Activated CD4-positive, CD25-positive, alpha-beta regulatory T cell treated with anti-CD3 and anti-CD28 coated beads, Interleukin-2, amount 50 U/mL, for 16 hours (primary cell): ENCODE measurements around the gene PPP1R12B.
"Not testable (repeated sequence)": the region's sequence is repeated elsewhere in the genome, so short reads cannot be mapped to it uniquely, and the experiment has no call there.

Source experiments
- DNase-seq: peaks from one replicate; pipeline ENCODE4 v3.0.0-alpha.2; 2020; ENCODE audit warnings: low read depth, low spot score

The PPP1R12B gene

DNA sequence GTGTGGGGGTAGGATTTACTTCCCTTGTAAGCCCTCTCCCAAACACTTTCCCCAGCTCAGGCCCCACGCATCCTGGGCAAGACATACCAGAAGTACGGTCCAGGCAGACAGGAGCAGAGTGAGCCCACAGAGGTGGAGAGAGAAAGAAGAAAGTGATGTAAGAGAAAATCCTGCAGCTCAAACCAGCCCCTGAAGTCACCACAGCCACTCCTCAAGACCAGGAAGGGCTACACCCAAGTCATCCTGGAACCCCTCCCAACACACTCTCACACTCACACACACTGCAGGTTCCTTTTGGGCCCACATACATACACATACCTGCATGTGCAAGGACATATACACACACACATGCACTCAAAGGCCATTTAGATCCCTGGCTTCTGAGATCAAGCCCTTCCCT is 254.9 kb downstream of the PPP1R12B start:
- DNase-seq = no peak

DNA sequence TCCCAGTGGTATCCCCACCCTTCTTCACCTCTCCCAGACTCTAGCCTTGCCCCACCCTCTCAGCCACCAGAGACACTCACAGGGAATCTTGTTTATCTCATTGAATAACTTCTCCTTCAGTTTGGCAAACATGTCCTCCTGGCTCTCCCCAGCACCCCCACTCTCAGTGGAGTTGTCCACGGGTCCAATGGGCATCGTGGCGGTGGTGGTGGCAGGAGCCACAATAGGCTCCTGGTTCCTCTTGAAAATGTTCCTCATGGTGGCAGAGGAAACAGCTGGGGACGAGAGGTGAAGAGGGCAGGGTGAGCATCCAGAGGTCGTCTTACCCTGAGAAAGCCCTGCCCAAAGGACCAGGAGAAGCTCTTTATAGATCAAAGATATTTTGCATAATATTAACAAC is 257.0 kb downstream of the PPP1R12B start:
- DNase-seq = no peak

DNA sequence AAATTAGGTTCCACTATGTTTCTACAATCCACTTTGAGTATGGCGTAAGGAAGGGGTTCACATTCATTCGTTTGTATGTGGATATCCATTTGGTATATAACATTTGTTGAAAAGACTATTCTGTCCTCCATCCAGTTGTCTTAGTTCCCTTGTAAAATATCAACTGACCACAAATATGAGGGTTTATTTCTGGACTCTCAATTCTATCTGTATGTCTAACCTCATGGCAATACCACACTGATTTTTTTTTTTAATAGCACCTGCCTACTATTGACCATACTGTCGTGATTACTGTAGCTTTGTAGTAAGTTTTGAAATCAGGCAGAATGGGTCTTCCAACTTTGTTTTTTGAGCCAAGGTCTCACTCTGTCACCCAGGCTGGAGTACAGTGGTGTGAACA is 263.5 kb downstream of the PPP1R12B start:
- not testable (repeated sequence) for DNase-seq

DNA sequence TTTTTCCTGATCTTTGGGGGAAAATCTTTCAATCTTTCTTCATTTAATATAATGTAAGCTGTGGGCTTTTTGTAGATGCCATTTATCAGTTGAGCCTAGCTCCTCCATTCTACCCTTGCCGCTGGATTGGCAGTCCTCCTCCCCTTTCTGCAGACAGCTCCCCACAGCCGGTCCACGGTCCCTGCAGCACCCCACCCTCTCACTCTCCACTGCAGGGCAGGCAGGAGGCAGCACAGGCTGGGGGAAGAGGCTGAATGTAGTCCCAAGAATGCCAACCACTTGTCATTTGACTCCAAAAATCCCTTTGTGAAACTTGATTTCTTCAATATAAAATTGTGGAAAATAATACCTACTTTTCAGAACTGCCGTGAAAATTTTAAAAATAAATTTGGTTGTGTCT is 265.1 kb downstream of the PPP1R12B start:
- no peak for DNase-seq

DNA sequence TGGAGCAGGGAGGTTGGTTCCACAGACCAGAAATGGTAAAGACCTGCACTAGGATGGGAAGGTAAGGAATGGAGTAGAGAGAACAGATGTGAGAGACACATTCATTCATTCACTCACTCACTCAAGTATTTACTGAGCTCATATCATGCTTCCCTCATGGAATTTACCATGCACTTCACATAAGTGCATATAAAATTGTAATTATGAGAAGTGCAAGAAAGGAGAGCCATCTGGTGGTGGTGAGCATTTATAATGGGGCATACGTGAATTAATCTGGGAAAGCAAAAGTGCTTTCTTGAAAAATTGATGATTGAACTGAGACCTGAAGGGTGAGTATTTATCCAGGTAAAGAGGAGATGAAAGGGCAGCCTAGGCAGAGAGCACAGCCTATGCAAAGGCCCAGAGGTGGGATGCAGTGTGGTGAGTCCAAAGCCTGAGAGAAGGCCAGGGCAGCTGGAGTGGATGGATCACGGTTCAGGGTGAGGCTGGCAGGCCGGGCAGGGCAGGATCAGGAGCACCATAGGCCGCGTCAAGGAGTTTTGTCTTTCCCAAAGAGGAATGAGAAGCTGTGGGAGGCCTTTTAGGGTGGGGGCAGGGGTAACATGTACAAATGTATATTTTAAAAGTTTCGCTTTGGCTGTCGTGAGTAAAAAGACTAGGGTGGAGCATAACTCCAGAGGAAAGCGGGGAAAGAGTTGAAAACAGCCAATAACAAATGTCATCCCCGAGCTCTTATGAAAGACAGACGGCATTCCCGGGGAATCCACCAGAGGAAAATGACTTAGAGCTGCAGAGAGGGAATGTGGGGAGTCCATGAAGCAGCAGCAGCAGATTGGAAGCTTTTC is 266.1 kb downstream of the PPP1R12B start:
- not testable (repeated sequence) for DNase-seq

DNA sequence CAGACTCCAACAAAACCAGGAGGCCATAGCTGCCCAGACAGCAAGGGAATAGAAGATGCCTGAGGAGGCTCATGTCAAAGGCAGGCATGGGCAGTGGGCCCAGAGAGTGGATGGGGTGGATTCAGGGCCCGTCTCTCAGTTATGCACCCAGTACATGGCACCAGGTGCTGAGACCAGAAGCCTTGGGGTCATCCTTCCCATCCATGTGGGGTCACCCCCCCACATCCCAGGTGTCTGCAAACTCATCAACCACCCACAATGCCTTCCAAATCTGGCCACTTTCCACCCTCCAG is 266.7 kb downstream of the PPP1R12B start:
- DNase-seq = not testable (repeated sequence)

GRCh38 chr1:202615501-202616354 is 267.2 kb downstream of the PPP1R12B start:
- no peak for DNase-seq

DNA sequence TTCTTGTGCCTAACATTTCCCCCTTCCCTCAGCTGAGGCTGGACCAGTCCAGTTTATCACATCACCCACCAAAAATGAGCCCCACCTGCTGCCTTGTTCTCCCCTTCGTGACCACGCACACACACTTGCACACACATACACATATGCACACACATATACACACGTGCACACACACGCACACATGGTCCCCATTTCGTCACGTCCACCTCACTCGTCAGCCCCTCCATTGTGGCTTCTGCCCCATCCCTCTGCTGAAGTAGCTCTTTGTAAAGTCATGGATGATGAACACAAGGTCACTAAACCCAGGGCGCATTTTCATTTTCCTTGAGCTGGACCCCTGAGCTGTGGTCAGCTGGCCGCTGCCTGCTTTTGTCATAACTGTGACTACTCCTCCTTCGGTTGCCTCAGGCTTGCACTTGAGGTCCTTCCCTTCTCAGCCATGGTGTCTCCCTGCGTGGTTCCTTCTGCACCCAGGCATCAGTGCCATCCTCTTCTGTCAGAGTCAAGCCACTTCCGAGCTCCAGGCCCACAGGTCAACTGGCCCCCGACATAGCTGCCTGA is 267.9 kb downstream of the PPP1R12B start:
- no peak for DNase-seq

- DNase-seq = not testable (repeated sequence)
Measured at GRCh38 chr1:202619012-202619411, 270.5 kb downstream of the PPP1R12B start.

- no peak for DNase-seq
Measured at GRCh38 chr1:202619505-202619904, 271.0 kb downstream of the PPP1R12B start.

- not testable (repeated sequence) for DNase-seq
Measured at GRCh38 chr1:202620036-202620435, 271.5 kb downstream of the PPP1R12B start.

DNA sequence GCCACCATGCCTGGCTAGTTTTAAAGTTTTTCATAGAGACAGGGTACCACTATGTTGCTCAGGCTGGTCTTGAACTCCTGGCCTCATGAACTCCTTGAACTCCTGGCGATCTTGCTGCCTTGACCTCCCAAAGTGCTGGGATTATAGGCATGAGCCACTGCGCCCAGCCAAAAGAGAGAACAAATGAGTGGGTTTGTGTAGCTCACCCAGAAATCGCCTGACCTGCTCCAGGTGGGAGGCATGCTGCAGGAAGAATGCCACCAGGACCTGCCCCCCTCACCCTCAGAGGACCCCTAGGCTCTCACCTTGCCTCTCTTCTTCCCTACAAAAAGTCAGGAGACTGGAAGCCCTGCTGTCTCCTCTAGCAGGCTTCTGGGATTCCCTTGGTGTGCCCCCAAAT is 272.9 kb downstream of the PPP1R12B start:
- no peak for DNase-seq

- no peak for DNase-seq
Measured at GRCh38 chr1:202622388-202622787, 273.9 kb downstream of the PPP1R12B start.

DNA sequence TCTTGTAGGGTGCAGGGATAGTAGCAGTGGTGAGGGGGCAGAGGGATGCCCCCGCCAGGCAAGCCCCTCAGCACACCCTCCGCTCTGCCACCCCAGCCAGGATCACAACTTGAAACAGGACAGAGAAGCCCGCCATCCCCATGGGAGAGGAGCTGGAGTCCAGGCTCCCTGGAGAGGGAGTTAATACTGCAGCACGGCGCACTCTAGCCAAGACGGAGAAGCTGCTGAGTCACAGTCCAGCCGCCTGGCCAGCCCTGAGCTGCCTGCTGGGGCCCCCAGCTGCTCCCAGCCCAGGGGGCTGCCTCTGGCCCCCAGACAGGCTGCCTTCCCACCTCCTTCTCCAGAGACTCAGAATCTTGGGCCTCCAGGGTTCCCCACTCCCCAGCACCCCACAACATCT is 274.6 kb downstream of the PPP1R12B start:
- no peak for DNase-seq

DNA sequence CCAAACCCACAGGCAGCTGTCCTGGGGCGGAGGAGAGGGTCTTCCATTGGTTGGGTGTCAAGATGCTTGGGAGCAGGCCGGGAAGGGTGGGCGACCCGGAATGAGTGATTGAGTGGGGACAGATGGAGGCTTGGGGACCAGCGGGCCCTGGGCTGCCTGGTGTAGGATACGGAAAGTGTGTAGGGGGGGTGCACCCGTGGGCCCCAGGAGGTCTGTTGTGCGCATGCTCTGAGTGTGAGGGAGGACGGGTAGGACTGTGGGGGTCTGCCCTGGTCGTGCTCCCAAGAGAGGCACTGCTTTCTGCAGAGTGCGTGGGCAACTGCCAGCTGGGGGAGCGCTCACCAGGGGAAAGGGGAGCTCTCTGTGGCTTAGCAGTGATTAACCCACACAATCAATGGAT is 275.0 kb downstream of the PPP1R12B start:
- not testable (repeated sequence) for DNase-seq

GRCh38 chr1:202624088-202624780 is 275.7 kb downstream of the PPP1R12B start:
- DNase-seq = no peak

- no peak for DNase-seq
Measured at GRCh38 chr1:202624781-202625108, 276.2 kb downstream of the PPP1R12B start.

DNA sequence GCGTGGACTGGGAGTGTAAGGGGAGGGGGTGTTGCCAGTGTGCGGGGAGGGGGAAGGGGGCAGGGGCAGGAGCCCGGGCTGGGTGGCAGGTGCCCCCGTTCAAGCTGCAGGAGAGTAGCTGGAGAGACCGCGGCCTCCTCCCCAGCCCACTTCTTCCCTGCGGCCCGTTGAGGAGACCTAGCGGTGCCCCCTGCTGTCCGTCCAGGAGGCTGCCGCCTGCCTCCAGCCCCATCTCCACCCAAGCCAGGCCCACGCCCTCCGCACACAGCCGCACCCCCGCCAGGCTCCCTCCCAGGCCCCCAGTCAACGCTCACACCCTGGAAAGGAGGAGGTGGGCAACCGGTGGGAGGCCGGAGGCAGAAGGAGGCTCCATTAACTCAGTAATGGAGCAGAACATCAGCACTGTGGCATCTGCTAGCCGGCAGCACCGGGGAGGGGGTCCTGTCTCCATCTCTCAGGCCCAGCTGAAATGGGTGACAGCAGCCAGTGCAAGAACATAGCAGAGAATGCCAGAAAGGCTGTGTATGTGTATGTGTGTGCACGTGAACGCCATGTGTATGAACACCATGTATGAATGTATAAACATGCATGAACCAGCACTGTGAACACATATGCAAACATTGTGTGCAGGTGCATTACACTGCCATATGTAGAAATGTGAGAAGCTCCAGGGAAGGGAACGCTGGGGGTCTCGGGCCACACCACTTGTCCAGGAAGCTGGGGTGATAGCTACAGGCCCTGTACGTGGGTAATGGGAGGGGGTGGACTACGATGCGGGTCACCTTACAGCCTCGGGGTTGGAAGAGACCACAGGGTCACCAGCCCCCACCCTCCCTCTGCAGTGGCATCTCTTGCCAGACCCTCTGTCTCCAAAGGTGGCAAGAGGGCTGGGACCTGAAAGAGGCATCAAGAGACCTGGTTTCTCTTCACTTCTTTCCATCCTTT is 277.2 kb downstream of the PPP1R12B start:
- DNase-seq = no peak

DNA sequence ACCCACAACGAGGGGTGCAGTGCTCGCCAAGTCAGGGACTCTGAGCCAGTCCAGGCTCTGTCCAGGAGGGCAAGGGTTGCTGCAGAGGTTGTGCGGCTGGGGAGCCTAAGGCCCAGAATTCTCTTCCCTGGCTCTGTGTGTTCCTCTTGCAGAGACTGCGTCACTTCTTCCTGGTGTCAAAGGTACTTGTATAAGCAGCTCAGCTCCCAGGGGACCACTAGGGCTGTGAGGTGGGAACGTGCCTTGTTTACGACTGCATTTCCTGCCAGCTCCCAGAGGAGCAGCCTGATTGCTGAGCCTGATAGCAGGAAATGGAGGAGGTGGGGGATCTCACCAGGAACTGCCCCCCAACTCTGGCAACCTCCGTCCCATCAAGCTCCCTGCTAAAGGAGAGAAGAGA is 278.5 kb downstream of the PPP1R12B start:
- not testable (repeated sequence) for DNase-seq

- no peak for DNase-seq
Measured at GRCh38 chr1:202627841-202628565, 279.5 kb downstream of the PPP1R12B start.
